SHP77 (cell line): Measurements from ENCODE around the gene WAS.
"Not testable (repeated sequence)": the region's sequence is repeated elsewhere in the genome, so short reads cannot be mapped to it uniquely, and the experiment has no call there.

Experiments used
- DNase-seq, 2 experiments: peaks; one replicate each; lab custom pipeline; 2025; lab: John Stamatoyannopoulos, UW

WAS gene

GRCh38 chrX:48685416-48685815, 1.8 kb downstream of the WAS start:
- DNase-seq, result no peak

GRCh38 chrX:48688531-48689150, 5.0 kb downstream of the WAS start:
- no peak for DNase-seq

GRCh38 chrX:48689208-48689920, 5.8 kb downstream of the WAS start:
- no peak for DNase-seq

GRCh38 chrX:48691746-48692145, 8.1 kb downstream of the WAS start:
- DNase-seq, result not testable (repeated sequence)

GRCh38 chrX:48694776-48695533, 11.4 kb downstream of the WAS start:
- DNase-seq, result no peak

GRCh38 chrX:48695534-48695896, 11.9 kb downstream of the WAS start:
- no peak for DNase-seq

GRCh38 chrX:48695925-48696300, 12.3 kb downstream of the WAS start:
- DNase-seq, result no peak

- peak; percentile 50 to 81 for DNase-seq
Observed at GRCh38 chrX:48696301-48696908, 12.8 kb downstream of the WAS start, which contains the start of gene SUV39H1. SUV39H1 (plus strand) TSS chrX:48696734; CDS start chrX:48696785, 51 bp downstream.

- peak; percentile 22 to 26 for DNase-seq
Observed at GRCh38 chrX:48696909-48697727, 13.5 kb downstream of the WAS start.

GRCh38 chrX:48698306-48698705, 14.7 kb downstream of the WAS start:
- no peak for DNase-seq

GRCh38 chrX:48700246-48700645, 16.6 kb downstream of the WAS start:
- no peak for DNase-seq

GRCh38 chrX:48700951-48701653, 17.5 kb downstream of the WAS start:
- DNase-seq, result no peak

- no peak for DNase-seq
Observed at GRCh38 chrX:48702032-48702431, 18.4 kb downstream of the WAS start.

GRCh38 chrX:48702716-48703115, 19.1 kb downstream of the WAS start:
- DNase-seq, result no peak

- DNase-seq, result no peak
Observed at GRCh38 chrX:48703228-48703627, 19.6 kb downstream of the WAS start.

- no peak for DNase-seq
Observed at GRCh38 chrX:48703642-48704481, 20.3 kb downstream of the WAS start.

GRCh38 chrX:48705871-48706270, 22.3 kb downstream of the WAS start:
- no peak for DNase-seq

GRCh38 chrX:48709522-48710112, 26.0 kb downstream of the WAS start:
- no peak for DNase-seq

- DNase-seq, result no peak
Observed at GRCh38 chrX:48711162-48711928, 27.7 kb downstream of the WAS start.
